Uterus (tissue), 2 donors: ENCODE results near the gene CASKIN2.

Experiments used
- CTCF ChIP-seq, 4 experiments: fragments of 200-600 bp in 2 of 4; fragments of 450-650 bp in 2 of 4; sonication (generic) in 2 of 4; IDR thresholded peaks; one replicate each; pipeline ENCODE4 v1.5.1; 2016 to 2019; ENCODE audit warnings: antibody characterized with exemption in 4 of 4, mild to moderate bottlenecking in 2 of 4, moderate library complexity in 1 of 4
- POLR2A ChIP-seq, 2 donors: fragments of 450-650 bp; IDR thresholded peaks; one replicate each; pipeline ENCODE4 v1.6.1; 2016; ENCODE audit warnings: antibody characterized with exemption in 2 of 2, mild to moderate bottlenecking in 1 of 2, moderate library complexity in 1 of 2

GRCh38 chr17:75475144-75475835 lies 40.0 kb downstream of the CASKIN2 start:
- TF ChIP-seq CTCF (IDR thresholded peaks at IDR 0.05), result no peak
- no peak for TF ChIP-seq POLR2A (IDR thresholded peaks at IDR 0.05)
